NCI-H82 treated with DMSO at 0.1 percent for 48 hours (cell line): Measurements from ENCODE around the gene SLCO2B1.
A peak's percentile ranks its signal among the peaks of the same experiment; 100 is the strongest.

Experiments used
- DNase-seq: peaks from one replicate; lab custom pipeline; 2025; ENCODE audit not compliant: unreplicated experiment; lab: John Stamatoyannopoulos, UW

Gene SLCO2B1

DNA sequence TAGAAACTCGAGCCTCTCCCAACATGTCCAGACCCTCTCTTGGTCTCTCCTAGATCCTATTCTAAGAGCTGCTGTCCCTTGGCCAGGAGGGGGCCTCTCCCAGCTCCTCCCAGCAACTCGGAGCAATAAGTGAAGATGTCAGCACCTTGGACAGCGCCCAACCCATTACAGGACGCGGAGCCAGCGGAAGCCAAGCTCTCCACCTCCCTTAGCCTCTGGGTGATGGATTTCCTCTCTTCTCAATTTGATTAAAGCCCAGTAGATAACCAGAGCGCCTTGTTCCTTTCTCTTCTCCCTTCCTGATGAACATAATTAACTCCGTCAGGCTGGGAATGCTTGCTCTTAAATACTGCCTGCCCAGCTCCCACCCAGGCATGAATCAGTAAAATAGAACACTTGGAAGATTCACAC lies 63.5 kb downstream of the SLCO2B1 start:
- no peak for DNase-seq

DNA sequence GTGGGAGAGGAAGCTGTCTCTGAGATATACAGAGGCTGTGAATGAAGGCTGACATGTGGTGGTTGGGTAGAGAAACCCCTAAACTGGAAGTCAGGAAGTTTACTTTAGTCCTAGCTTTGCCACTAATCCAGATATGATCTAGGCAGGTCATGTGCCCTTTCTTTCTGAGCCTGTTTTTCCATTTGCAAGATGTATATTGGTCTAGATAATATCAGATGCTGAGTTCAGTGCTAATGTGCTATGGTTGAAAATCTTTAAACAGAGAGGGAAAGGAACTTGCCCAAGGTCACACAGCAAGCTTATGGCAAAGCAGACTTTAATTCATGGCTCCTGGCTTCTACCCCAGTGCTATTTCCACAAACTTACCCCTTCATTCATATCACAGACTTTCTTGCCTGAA lies 63.9 kb downstream of the SLCO2B1 start:
- no peak for DNase-seq

DNA sequence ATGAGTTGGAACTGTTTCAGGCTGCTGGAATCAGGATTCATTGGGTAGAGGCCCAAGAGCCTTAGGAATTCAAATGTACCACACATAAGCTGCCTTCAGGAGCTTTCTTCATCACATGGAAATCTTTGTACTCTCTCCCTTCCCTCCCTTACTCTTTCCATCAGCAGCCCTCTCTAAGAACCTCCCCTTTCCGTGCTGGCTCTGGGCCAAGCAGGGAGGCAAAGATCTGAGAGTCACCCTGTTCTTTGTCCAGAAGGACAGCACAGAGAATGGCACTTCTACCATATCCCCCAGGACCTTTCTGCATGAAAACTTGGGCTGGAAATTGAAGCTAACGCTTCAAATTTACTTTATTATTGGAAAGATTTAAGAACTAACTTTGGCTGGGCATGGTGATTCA lies 69.0 kb downstream of the SLCO2B1 start:
- DNase-seq: no peak

DNA sequence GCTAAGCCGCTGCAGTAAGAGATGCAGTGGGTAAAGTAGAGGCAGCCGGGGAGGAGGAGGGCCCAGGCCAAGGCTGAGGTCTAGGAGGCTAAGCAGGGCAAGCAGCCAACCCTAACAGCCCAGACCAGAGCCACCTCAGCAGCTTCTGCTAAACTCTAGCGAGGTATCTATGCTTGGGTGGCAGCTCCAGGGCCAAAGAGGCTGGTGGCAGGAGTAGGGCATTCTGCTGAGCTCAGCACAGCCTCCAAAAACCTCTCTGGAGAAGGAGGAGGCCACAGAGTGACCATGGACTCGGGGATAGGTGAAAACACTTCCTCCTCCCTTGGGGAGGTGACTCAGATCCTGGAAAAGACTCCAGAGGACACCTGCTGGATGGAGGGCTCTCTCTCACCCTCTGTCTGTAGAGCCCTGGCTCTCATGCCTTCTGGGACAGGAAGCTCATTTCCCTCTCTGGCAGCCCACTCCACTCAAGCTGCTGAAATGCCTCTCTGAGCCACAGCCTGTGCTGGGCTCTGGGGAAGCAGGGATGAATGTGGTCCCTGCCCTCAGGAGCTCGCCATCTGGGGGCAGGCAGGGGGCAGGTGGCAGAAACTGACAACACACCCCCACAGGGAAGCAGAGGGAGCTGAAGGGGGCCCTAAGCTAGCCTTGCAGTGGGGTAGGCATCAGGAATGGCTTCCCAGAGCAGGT lies 73.2 kb downstream of the SLCO2B1 start:
- DNase-seq: no peak

DNA sequence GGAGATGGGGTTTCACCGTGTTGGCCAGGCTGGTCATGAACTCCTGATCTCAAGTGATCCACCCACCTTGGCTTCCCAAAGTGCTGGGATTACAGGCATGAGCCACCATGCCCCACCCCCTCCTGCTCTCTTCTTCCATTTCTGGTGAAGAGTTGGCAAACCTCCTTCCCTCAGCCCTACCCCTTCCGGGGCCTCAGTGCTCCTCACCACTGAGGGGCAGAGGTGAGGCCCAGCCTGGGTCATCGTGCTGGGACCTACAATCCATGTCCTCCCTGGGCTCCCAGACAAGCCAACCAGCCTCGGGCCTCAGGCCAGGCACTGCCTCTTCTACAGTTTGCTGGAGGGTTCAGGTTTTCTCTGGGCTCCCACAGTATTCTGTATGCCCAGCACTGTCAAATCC lies 74.9 kb downstream of the SLCO2B1 start:
- no peak for DNase-seq

DNA sequence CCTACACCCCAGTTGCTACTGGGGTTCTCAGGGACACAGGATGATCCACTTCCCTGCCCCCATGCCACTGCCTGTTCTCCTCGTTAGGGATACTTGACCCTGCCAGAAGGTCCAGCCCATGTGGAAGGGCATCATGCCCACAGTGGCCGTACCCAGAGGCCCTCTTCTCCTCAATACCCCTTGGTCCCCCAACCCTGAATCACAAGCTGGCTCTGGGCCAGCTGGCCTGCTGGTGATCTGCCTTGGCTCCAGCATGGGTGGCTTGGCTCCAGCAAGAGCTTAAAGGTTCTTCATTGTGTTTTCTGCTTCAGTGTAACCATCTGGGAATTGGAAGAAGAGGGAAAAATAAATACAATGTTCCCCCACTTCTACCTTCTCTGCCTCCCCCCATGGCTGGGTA lies 78.6 kb downstream of the SLCO2B1 start:
- DNase-seq: no peak

DNA sequence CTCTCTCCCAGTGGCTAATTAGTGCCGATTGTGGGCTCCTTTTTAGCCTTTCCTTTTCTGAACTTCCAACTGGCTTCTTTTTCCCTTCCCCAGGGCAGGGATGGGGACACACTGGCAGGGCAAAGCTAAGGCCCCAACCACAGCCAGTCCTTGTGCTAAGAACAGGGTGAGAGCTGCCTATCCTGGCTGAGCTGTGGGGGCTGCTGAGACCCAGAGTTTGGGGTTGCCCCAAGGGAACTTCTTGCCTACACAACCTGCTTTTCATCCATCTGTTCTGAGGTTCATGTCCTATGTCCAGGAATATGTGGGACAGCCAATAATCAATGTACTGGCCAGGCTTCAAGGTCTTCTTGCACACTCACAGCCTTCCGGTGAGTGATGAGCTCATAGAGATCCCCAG lies 79.7 kb downstream of the SLCO2B1 start:
- no peak for DNase-seq

DNA sequence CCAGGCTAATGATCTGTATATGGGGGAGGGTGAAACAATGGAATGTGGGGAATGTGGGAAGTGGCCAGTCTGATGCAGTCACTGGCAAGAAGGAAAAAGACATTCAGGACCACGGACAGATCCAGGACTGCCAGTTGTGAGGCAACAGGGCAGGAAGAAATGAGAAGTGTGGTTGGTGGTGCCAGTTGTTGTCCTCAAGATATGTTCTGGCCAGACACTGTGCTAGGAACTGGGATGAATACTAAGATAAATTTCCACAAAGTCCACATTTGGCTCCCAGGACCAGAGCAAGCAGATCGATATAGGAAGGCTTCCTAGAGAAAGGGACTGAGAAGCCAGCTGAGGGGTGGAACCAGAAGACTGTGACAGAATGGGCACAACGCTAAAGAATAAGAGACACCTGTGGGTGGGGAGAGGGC lies 82.9 kb downstream of the SLCO2B1 start:
- DNase-seq: no peak

DNA sequence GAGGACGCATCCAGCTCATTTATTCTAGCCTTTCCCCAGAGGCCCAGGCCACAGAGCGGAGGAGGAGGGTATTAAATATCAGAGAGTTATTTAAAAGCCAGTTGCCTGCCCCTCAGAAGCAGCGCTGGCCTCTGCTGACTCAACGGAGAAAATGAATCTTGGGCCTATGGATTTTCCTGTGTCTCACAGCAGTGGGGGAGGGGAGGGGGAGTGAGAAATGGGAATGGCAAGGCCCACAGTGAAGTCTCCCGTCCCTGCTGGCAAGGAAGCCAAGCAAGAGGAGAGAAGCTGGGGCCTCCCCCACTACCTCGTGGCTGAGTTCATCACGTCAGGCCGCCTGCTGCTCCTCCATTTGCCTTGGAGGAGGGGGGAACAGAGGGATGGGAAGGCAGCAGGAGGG lies 85.2 kb downstream of the SLCO2B1 start:
- DNase-seq: no peak

DNA sequence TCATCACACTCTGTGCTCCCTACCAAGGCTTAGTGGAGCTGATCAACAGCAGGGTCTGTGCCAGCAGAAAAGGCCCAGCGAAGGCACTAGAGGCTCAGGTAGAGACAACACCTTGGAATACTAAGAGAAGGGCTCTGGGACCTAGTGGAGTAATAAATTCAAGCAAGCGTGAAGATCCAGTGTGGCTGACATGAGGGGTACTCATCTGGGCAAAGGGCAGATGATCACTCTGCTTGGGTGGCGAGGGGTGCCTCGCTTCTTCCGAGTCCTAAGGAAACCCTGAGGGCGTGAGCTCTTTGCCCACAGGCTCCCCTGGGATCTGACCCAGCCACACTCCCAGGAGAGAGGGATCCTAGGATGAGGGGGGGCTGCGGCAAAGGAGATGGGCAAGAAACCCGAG lies 86.1 kb downstream of the SLCO2B1 start:
- no peak for DNase-seq

DNA sequence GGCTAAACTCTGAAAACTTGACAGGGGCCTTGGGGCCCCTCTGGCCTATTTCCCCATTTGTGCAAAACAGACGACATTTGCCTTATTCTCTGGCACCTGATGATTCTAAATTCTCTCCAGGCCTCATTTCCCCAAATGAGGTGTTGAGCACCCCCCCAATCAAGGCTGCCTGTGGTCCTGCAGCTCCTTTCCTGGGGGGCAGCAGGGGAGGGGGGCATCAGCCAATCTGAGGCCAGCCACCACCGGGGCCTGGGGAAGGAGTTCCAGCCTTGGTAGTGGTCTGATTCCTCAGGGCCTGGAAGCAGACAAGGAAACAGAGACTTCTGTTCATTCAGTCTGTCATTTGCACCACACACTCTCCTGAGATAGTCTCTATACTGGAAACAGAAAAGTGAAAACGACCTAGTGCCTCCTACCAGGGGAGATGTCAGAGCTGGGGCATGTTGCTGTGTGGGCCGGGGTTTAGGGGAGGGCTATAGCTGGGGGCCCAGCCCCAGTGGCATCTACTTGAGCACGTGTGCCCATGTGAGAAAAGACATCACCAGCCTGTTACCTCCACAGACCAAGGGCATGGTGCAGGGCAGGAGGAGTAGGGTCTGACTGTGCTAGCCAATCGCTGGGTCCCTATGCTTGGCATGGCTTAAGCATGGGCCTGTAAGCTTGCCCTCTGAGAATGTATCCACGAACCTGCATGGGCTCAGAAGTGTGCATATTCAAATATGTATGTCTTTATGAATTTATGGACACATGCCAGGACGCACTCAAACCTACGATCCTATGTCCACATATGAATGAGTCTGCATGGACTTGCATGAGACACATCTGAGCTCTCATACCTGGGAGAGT lies 87.9 kb downstream of the SLCO2B1 start:
- no peak for DNase-seq

DNA sequence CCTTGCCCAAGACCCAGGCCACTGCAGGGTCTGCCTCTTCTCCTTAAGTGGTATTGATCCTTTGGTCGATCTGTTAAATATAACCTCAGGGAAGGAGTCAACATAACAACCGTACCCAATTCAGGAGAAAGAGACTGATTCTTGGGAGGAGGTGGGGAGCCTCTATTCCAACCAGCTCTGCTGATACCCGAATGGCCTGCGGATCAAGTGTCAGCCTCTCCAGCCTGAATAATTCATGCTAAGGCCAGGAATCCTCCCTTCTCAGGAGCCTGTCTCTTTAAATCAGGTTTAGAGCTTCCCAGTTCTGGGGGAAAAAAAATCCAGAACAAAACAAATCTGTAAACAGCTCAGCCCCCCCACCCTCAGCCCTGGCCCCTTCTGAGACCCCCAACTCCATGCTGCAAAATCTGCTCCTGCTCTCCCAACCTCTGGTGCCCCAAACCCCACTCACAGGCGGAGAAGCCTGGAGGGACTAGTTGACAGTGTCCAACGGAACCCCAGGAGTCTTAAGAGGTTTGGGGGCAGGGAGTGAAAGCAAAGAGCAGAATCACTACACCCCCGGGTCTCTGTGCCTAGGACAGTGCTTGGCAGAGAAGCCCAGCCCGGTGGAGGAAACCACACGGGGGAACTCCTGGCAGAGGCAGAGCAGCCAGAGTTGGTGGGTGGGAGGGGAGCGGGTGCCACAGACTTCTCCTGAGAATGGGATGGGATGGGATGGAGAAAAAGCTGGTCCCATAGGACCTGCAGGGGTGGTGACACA lies 88.8 kb downstream of the SLCO2B1 start:
- no peak for DNase-seq

DNA sequence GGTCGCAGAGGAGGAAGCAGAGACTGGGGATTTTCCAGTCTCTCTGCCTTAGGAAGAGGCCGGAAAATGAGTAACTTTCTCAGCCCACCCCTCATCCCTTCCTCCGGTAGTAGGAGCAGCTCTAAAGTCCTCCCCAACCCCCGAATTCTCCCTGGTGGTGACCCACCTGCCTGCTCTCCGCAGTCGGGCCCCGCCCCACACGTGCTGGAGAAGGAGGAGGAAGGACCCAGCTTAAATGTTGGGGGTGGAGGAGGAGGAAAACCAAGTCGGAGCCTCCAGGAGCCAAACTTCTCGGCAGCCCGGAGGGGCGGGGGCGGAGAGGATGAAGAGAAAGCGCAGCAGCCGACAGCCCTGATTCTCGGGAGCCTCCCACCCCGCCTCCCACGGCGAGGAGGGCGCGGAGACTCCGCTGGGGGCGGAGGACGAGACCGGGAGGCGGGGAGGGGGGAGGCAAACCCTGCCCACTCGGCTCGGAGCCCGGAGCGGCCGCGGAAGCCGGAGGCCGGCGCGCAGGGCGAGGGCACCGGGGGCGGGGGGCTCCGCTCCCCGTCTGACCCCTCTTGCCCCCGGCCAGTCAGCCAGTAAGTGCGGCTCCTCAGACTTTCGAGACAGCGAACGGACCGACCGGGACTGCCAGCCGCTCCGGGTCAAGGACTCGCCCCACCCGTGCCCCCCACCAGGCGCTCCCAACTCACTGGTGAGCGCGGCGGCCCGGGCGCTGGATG lies 89.6 kb downstream of the SLCO2B1 start, which contains the start of gene TPBGL:
TPBGL (plus strand) TSS at position 464 of the 725 bp plus-strand sequence. CDS start 276 bp downstream, outside the sequence.
- no peak for DNase-seq

DNA sequence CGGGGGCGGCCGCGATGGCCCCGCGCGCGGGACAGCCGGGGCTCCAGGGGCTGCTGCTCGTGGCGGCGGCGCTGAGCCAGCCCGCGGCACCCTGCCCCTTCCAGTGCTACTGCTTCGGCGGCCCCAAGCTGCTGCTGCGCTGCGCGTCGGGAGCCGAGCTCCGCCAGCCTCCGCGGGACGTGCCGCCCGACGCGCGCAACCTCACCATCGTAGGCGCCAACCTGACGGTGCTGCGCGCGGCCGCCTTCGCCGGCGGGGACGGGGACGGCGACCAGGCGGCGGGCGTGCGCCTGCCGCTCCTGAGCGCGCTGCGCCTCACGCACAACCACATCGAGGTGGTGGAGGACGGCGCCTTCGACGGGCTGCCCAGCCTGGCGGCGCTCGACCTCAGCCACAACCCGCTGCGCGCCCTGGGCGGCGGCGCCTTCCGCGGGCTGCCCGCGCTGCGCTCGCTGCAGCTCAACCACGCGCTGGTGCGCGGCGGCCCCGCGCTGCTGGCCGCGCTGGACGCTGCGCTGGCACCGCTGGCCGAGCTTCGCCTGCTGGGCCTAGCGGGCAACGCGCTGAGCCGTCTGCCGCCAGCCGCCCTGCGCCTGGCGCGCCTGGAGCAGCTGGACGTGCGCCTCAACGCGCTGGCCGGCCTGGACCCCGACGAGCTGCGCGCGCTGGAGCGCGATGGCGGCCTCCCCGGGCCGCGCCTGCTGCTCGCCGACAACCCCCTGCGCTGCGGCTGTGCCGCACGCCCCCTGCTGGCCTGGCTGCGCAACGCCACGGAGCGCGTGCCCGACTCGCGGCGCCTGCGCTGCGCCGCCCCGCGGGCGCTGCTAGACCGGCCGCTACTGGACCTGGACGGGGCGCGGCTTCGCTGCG lies 90.4 kb downstream of the SLCO2B1 start:
- peak; percentile 33 for DNase-seq

DNA sequence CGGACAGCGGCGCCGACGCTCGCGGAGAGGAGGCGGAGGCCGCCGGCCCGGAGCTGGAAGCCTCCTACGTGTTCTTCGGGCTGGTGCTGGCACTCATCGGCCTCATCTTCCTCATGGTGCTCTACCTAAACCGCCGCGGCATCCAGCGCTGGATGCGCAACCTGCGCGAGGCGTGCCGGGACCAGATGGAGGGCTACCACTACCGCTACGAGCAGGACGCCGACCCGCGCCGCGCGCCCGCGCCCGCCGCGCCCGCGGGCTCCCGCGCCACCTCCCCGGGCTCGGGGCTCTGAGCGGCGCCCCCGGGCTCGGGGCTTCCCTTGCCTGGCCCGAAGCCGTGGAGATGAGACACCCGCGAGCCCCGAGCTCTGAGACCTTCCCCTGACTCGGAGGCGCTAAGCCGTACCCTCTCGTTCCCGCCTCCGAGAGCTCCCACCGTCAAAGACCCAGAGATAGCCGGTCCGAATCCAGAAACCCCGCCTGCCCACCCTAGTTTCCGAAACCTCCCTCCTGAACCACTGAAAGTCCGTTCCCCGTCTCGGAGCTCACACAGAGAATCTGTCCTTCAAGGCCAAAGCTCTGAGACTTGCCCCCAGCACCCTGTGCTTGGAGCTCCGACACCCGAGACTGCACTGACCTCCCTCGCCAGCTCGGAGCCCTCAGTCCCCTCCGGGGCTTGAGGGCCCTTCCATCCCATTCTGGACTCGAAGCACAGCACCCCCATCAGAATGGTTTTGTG lies 91.2 kb downstream of the SLCO2B1 start:
- DNase-seq: no peak

DNA sequence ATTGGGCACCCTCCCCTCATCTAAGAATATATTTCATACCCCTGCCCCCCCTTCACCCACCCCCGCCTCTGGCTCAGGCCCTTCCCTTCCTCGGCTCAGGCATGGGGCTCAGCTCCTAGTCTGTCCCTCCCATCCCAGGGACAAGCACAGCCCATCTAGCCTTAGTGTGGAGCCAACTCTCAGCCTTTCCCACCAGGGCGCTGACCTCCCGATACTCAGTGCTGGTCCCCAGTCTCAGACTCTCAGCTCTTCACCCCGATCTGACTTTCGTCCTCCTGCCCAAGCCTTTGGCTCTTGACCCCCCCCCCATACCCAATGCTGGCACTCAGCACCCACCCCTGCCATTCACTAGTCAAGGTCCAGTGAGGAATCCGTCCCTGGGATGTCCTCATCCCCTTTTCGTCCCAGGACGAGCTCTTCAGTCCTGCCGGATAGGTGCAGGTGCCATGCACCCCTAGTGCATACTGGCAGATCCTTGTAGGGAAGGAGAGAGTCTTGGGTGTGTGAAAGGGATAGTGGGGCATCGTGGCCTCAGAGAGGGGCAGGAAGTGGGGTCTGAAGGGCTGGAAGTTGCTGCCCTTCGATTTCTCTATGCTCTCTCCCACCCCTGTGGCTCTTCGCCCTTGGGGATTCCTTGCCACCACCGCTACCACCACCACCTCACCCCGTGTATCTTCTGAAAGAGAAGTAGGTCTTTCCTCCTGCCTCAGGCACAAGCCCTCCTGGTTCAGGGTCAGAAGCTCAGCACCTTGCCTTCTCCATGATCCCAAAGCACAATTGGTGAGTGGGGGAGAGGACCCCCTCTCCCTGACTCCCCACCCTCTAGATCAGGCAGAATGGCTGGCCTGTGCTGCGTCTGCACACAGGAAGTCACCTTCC lies 92.1 kb downstream of the SLCO2B1 start:
- DNase-seq: no peak

DNA sequence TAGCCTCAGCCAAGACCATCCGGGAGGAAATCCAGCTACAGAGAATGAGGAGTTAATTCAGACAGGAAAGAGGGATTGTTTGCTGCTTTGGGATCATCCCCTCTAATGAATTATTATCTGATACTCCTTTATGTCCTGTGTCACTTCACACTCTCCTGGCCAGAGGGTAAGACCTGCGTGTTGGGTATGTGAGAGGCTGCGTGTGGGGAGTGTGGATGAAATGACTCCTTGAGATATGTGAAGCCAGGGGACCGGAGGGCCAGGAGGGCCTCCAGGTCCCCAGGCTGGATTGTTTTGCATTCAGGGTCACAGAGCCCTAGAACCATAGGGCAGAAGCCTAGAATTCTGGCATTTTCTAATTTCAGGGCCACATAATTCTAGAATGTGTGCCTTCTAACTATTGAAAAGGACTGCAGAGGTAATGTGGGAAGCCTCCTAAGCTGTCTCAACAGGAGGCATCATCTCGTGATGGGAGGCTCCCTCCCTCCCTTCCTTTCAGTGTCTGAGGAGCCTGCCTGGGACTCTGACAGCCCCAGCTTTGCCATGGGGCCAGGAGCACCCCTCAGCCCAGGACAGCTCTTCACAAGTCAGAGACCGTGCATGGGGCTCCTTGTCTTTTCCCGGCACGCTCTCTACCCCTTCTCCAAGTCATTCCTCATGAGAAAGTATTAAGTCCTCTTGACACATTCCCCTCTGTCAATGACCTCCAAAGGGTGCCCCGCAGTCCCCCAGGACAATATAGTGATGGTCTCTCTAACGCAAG lies 93.3 kb downstream of the SLCO2B1 start:
- DNase-seq: no peak
